ENCODE measurements around the gene STAT3.
"Not testable (repeated sequence)": the region's sequence is repeated elsewhere in the genome, so short reads cannot be mapped to it uniquely, and the experiment has no call there.

STAT3 gene

GRCh38 chr17:42417981-42418380, 29.7 kb upstream of the STAT3 start:
- H3K27me3 ChIP-seq (ENCODE audit: low read depth); H3K36me3 ChIP-seq (replicated peaks); H3K4me1 ChIP-seq; in situ Hi-C loops (cut with MboI; ENCODE audit: low sequenced_read_pairs); DNase-seq (ENCODE audit: low spot score in 2 of 2); H3K9me3 ChIP-seq; H3K4me3 ChIP-seq: not testable (repeated sequence)

DNA sequence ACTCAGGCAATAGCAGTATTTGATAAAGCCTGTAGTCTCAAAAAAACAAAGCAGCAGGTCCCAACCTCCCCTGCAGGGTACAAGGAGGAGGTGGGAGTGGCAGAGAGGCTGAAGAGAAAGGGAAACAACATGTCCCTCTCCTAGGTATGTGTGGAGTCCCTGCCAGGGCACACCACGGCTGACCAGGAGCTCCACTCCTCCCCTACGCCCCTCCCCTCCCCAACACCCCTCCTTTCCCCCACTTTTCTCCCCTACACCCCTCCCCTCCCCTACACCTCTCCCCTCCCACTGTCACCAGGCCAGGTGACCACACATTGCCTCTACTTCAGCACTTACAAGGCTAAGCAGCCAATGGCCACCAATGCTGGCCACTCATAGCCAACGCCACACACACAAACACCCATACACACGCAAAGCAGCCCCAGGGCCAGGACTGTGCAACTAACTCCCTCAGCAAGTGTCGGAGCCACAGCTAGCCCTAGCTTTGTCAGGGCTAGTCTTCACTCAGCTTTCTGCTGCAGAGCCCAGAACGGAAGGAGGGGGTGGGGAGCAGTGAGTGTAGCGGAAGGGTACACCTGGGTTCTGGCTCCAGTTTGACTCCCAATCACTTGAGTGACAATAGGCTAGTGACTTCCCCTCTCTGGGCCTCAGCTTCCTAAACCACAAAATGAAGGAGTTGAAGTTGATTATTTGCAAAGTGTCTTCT, 26.6 kb upstream of the STAT3 start:
- no peaks in the 10 kb centered on the region for H3K27me3 ChIP-seq (ENCODE audit: low read depth)
- no peak overlapping the region for H3K4me3 ChIP-seq
- in situ Hi-C loops (cut with MboI; ENCODE audit: low sequenced_read_pairs) = no loop called here
- H3K4me1 ChIP-seq = no peaks in the 10 kb centered on the region
- no peaks in the 10 kb centered on the region for H3K36me3 ChIP-seq (replicated peaks)
- no peaks in the 10 kb centered on the region for H3K9me3 ChIP-seq
- no peak for DNase-seq (ENCODE audit: low spot score in 2 of 2)

DNA sequence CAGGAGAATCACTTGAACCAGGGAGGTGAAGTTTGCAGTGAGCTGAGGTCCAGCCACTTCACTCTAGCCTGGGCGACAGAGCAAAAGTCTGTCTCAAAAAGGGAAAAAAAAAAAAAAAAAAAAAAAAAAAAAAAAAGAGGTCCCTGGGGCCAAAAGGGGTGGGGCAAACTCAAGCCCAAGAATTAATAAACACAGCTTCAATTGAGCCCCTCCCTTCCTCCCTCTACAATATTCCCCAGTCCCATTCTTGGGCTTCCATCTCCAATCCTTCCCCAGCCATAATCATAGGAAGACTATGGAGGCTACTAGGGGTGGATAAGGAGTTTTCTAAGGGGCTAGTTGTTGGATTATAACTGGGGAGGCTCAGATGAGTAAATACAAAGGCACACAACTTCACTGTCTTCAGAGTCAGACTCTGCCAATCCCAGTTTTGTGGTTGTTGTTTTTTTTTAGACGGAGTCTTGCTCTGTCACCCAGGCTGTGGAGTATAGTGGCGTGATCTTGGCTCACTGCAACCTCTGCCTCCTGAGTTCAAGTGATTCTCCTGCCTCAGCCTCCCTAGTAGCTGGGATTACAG, 25.3 kb upstream of the STAT3 start:
- no peaks in the 10 kb centered on the region for H3K4me1 ChIP-seq
- H3K36me3 ChIP-seq (replicated peaks) = no peaks in the 10 kb centered on the region
- H3K4me3 ChIP-seq = no peak overlapping the region
- in situ Hi-C loops (cut with MboI; ENCODE audit: low sequenced_read_pairs) = no loop called here
- DNase-seq (ENCODE audit: low spot score in 2 of 2) = no peak
- H3K9me3 ChIP-seq = no peaks in the 10 kb centered on the region
- H3K27me3 ChIP-seq (ENCODE audit: low read depth) = no peaks in the 10 kb centered on the region

GRCh38 chr17:42411905-42412679, 23.9 kb upstream of the STAT3 start:
- in situ Hi-C loops (cut with MboI; ENCODE audit: low sequenced_read_pairs) = no loop called here
- Histone ChIP-seq H3K27me3 (ENCODE audit: low read depth) (no peaks in the 10 kb centered on the region), H3K9me3 (no peaks in the 10 kb centered on the region), H3K4me1 (no peaks in the 10 kb centered on the region), H3K4me3 (no peak overlapping the region), H3K36me3 (replicated peaks) (no peaks in the 10 kb centered on the region)
- DNase-seq (ENCODE audit: low spot score in 2 of 2) = no peak

GRCh38 chr17:42411361-42411760, 23.1 kb upstream of the STAT3 start:
- no peak for DNase-seq (ENCODE audit: low spot score in 2 of 2)
- Histone ChIP-seq H3K27me3 (ENCODE audit: low read depth) (no peaks in the 10 kb centered on the region), H3K9me3 (no peaks in the 10 kb centered on the region), H3K4me3 (no peak overlapping the region), H3K36me3 (replicated peaks) (no peaks in the 10 kb centered on the region), H3K4me1 (no peaks in the 10 kb centered on the region)
- in situ Hi-C loops (cut with MboI; ENCODE audit: low sequenced_read_pairs) = no loop called here

GRCh38 chr17:42410319-42410685, 22.1 kb upstream of the STAT3 start:
- Histone ChIP-seq H3K4me1 (no peaks in the 10 kb centered on the region), H3K27me3 (ENCODE audit: low read depth) (no peaks in the 10 kb centered on the region), H3K9me3 (no peaks in the 10 kb centered on the region), H3K4me3 (no peak overlapping the region), H3K36me3 (replicated peaks) (no peaks in the 10 kb centered on the region)
- no peak for DNase-seq (ENCODE audit: low spot score in 2 of 2)
- in situ Hi-C loops (cut with MboI; ENCODE audit: low sequenced_read_pairs) = no loop called here

DNA sequence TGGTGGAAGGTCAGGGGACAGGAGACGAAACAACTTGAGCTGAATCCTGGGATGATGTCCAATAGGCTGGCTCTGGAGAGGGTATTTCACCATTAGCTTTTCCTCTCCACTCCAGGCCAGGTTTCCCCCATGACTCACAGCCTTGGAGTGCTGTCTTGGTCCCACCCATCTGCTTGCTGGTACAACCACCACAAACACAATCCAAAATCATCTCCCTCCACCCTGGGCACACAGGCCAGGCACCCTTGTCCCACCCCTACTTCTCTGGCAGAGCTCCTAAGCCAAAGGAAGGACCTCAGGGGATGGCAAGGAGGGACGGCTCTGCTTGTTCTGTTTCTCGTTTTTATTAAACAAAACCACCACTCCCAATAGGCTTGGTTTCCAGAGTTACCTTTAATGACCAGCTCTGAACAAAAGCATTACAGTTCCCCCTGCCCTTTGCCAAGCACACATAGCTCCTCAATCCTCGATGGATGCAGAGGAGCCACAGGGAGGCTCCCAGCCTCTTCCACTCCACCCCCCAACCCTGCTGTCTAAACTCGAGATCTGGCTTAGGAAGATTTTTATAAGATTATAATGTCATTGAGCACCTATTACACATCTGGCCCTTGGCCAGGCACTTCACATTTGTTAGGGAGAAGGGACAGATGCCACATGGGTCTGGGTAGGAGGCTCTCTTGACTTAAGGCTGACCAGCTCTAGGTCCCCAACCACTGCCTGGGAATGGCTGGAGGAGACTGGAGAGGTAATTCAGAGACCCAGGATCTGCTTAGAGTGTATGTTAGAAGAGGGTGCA, 21.5 kb upstream of the STAT3 start:
- DNase-seq (ENCODE audit: low spot score in 2 of 2) = no peak
- Histone ChIP-seq H3K27me3 (ENCODE audit: low read depth) (no peaks in the 10 kb centered on the region), H3K4me1 (no peaks in the 10 kb centered on the region), H3K36me3 (replicated peaks) (no peaks in the 10 kb centered on the region), H3K9me3 (no peaks in the 10 kb centered on the region), H3K4me3 (no peak overlapping the region)
- in situ Hi-C loops (cut with MboI; ENCODE audit: low sequenced_read_pairs) = loop anchor here (5.0 kb wide), 1 partner anchor 87 kb away; no protein-coding TSS in a partner anchor

GRCh38 chr17:42408061-42408460, 19.8 kb upstream of the STAT3 start:
- Histone ChIP-seq H3K9me3 (no peaks in the 10 kb centered on the region), H3K27me3 (ENCODE audit: low read depth) (no peaks in the 10 kb centered on the region), H3K36me3 (replicated peaks) (peaks cover 10% of the 10 kb centered on the region; the same call in 1 of the 2 replicates), H3K4me3 (no peak overlapping the region), H3K4me1 (no peaks in the 10 kb centered on the region)
- in situ Hi-C loops (cut with MboI; ENCODE audit: low sequenced_read_pairs) = loop anchor here (5.0 kb wide), 1 partner anchor 86 kb away; no protein-coding TSS in a partner anchor
- no peak for DNase-seq (ENCODE audit: low spot score in 2 of 2)

- peaks cover 4% of the 10 kb centered on the region for H3K4me1 ChIP-seq
- in situ Hi-C loops (cut with MboI; ENCODE audit: low sequenced_read_pairs) = loop anchor here (5.0 kb wide), 1 partner anchor 85 kb away; no protein-coding TSS in a partner anchor
- DNase-seq (ENCODE audit: low spot score in 2 of 2) = peak in 1 of 2 experiments; percentile 58
These were observed 19.1 kb upstream of the STAT3 start for GRCh38 chr17:42407289-42407836.

DNA sequence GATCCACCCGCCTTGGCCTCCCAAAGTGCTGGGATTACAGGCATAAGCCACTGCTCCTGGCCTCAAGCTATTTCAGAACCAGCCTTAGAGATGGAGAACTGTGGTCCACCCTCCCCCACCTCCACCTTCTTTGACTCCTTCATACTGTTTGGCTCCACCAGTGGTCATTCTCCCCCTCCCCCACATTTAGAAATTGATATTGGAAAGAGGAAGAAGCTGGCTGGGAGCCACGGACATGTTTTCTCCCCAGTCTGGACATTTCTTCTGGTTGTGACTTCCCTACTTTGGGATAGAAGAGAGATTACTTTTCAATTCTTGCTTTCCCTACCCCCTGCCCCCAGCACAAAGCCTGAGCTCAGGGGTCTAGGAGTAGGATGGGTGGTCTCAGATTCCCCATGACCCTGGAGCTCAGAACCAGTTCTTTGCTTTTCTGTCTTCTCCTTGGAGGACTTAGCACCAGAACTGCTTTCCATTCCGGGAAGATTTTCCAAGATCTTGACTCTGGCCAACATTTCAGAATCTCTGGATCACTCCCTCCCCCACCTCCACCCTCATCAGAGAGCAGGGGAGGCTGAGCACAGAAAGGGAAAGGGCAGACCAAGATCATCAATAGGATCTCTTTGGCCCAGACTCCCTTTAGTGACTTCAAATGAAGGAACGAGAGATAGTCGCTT, 18.5 kb upstream of the STAT3 start:
- H3K36me3 ChIP-seq (replicated peaks) = peaks cover 13% of the 10 kb centered on the region; the same call in 1 of the 2 replicates
- H3K4me1 ChIP-seq = peaks cover 10% of the 10 kb centered on the region
- H3K27me3 ChIP-seq (ENCODE audit: low read depth) = no peaks in the 10 kb centered on the region
- in situ Hi-C loops (cut with MboI; ENCODE audit: low sequenced_read_pairs) = loop anchor here (5.0 kb wide), 1 partner anchor 84 kb away; no protein-coding TSS in a partner anchor
- no peak for DNase-seq (ENCODE audit: low spot score in 2 of 2)
- no peak overlapping the region for H3K4me3 ChIP-seq
- H3K9me3 ChIP-seq = no peaks in the 10 kb centered on the region

More at GRCh38 chr17:42407289-42407836, 19.1 kb upstream of the STAT3 start:
- Histone ChIP-seq H3K4me3 (no peak overlapping the region), H3K9me3 (no peaks in the 10 kb centered on the region), H3K27me3 (ENCODE audit: low read depth) (no peaks in the 10 kb centered on the region), H3K36me3 (replicated peaks) (peaks cover 13% of the 10 kb centered on the region; the same call in 1 of the 2 replicates)

- Histone ChIP-seq H3K27me3 (ENCODE audit: low read depth) (no peaks in the 10 kb centered on the region), H3K4me1 (peaks cover 10% of the 10 kb centered on the region), H3K4me3 (no peak overlapping the region), H3K9me3 (no peaks in the 10 kb centered on the region), H3K36me3 (replicated peaks) (peaks cover 13% of the 10 kb centered on the region; the same call in 1 of the 2 replicates)
- peak; percentile 75 to 91 for DNase-seq (ENCODE audit: low spot score in 2 of 2)
- in situ Hi-C loops (cut with MboI; ENCODE audit: low sequenced_read_pairs) = loop anchor here (5.0 kb wide), 1 partner anchor 84 kb away; no protein-coding TSS in a partner anchor
These were observed 17.8 kb upstream of the STAT3 start for GRCh38 chr17:42405963-42406495.

GRCh38 chr17:42405076-42405475, 16.8 kb upstream of the STAT3 start:
- Histone ChIP-seq H3K4me1 (peaks cover 14% of the 10 kb centered on the region), H3K27me3 (ENCODE audit: low read depth) (no peaks in the 10 kb centered on the region), H3K4me3 (no peak overlapping the region), H3K9me3 (no peaks in the 10 kb centered on the region), H3K36me3 (replicated peaks) (peaks cover 13% of the 10 kb centered on the region; the same call in 1 of the 2 replicates)
- in situ Hi-C loops (cut with MboI; ENCODE audit: low sequenced_read_pairs) = loop anchor here (5.0 kb wide), 1 partner anchor 83 kb away; no protein-coding TSS in a partner anchor
- no peak for DNase-seq (ENCODE audit: low spot score in 2 of 2)
